Spleen (tissue), 7 donors: ENCODE data around the gene PRKRIP1.
A peak's percentile ranks its signal among the peaks of the same experiment; 100 is the strongest.

ENCODE experiments used
- CTCF ChIP-seq, 11 experiments: fragments of 200-600 bp in 7 of 11; fragments of 450-650 bp in 4 of 11; sonication (generic) in 4 of 11; IDR thresholded peaks in 8 of 11; conservative IDR thresholded peaks in 3 of 11; 1 replicate in 7 of 11; 2 replicates in 4 of 11; pipeline versions ENCODE4 v1.4.0 to v1.8.0; 2016 to 2021; ENCODE audit warnings: antibody characterized with exemption in 11 of 11, inconsistent platforms in 4 of 11, mild to moderate bottlenecking in 1 of 11
- POLR2A ChIP-seq, 3 donors: fragments of 450-650 bp; IDR thresholded peaks; one replicate each; pipeline ENCODE4 v1.5.1; 2017; ENCODE audit warnings: antibody characterized with exemption in 3 of 3, mild to moderate bottlenecking in 1 of 3
- POLR2AphosphoS5 ChIP-seq, 3 donors: sonication (generic); formaldehyde crosslinking; IDR thresholded peaks; one replicate each; pipeline ENCODE4 v1.5.1; 2017; ENCODE audit warnings: antibody characterized with exemption in 3 of 3
- donor health status: DM: no; HTN: no; CAD: no; lungs with moderate emphysema.
- donor health status: DM: no; HTN: no; CAD: no.
- donor health status: DM: no; HTN: no; CAD: no.

- TF ChIP-seq CTCF (IDR thresholded peaks at IDR 0.05 in 8 of 11, conservative IDR thresholded peaks at IDR 0.05 in 3 of 11) (no peak), POLR2A (IDR thresholded peaks at IDR 0.05) (no peak), POLR2AphosphoS5 (IDR thresholded peaks at IDR 0.05) (peak; percentile 71 to 85 (median 77))
Measured at GRCh38 chr7:102415685-102416225, 19.6 kb downstream of the PRKRIP1 start.
